Subcutaneous abdominal adipose tissue (tissue), 5 donors: Measurements from ENCODE around the gene TMUB2.

Source experiments
- H3K27ac ChIP-seq: one replicate; pipeline ENCODE4 v1.7.0; 2013; ENCODE audit warnings: low read depth, mild to moderate bottlenecking, inconsistent platforms, low read length, moderate library complexity
- H3K27me3 ChIP-seq, 5 donors: one replicate each; pipeline ENCODE4 v1.7.0; 2013; ENCODE audit warnings: low read length in 5 of 5, inconsistent platforms in 1 of 5; ENCODE audit not compliant: control insufficient read depth in 5 of 5, insufficient read depth in 4 of 5
- H3K36me3 ChIP-seq, 5 donors: one replicate each; pipeline ENCODE4 v1.7.0; 2013; ENCODE audit warnings: low read length in 5 of 5; ENCODE audit not compliant: control insufficient read depth in 5 of 5, insufficient read depth in 5 of 5
- H3K4me1 ChIP-seq, 5 donors: one replicate each; pipeline ENCODE4 v1.7.0; 2013; ENCODE audit warnings: low read length in 5 of 5, mild to moderate bottlenecking in 3 of 5, moderate library complexity in 1 of 5; ENCODE audit not compliant: control insufficient read depth in 5 of 5, insufficient read depth in 5 of 5
- H3K4me3 ChIP-seq, 5 donors: one replicate each; pipeline ENCODE4 v1.7.0; 2013; ENCODE audit warnings: low read length in 5 of 5, low read depth in 1 of 5
- H3K9ac ChIP-seq, 5 donors: one replicate each; pipeline ENCODE4 v1.7.0; 2013; ENCODE audit warnings: low read length in 5 of 5, mild to moderate bottlenecking in 4 of 5, moderate library complexity in 3 of 5
- H3K9me3 ChIP-seq, 5 donors: one replicate each; pipeline ENCODE4 v1.7.0; 2013; ENCODE audit warnings: low read length in 5 of 5; ENCODE audit not compliant: control insufficient read depth in 5 of 5
- donor health status: healthy.
- donor health status: healthy.
- donor health status: healthy.
- donor health status: healthy.
- donor health status: healthy.

Gene TMUB2

DNA sequence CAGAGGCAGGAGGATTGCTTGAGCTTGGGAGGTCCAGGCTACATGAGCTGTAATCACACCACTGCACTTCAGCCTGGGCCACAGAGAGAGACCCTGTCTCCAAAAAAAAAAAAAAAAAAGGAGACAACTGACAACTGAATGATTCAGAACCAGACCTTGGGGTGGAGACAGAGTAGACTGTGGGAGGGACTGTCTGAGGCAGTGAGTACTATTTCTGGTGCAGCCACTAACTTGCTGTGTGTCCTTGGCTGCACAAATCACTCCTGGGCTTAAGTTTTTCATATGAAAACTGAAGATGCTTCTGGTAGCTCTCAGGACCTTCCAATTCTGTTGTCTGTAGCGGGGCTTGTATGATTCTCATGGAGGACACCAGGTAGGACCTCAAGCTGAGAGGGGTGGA is 10.5 kb upstream of the TMUB2 start:
- Histone ChIP-seq H3K9me3 (no peaks in the 10 kb centered on the region), H3K9ac (no peak overlapping the region), H3K27me3 (no peaks in the 10 kb centered on the region), H3K4me1 (no peaks in the 10 kb centered on the region), H3K27ac (no peak overlapping the region), H3K4me3 (no peak overlapping the region), H3K36me3 (peaks cover 0 to 34% (median 11%) of the 10 kb centered on the region in 5 donors)

GRCh38 chr17:44176671-44177501 is 9.9 kb upstream of the TMUB2 start:
- Histone ChIP-seq H3K9me3 (no peaks in the 10 kb centered on the region), H3K9ac (peak overlapping the region in 1 of 5 donors; percentile 43), H3K4me3 (no peak overlapping the region), H3K27ac (no peak overlapping the region), H3K4me1 (no peaks in the 10 kb centered on the region), H3K27me3 (no peaks in the 10 kb centered on the region), H3K36me3 (peaks cover 0 to 39% (median 13%) of the 10 kb centered on the region in 5 donors)

GRCh38 chr17:44177640-44178039 is 9.1 kb upstream of the TMUB2 start:
- H3K9me3 ChIP-seq: no peaks in the 10 kb centered on the region
- no peaks in the 10 kb centered on the region for H3K27me3 ChIP-seq
- H3K27ac ChIP-seq: no peak overlapping the region
- peak overlapping the region in 1 of 5 donors; percentile 43 for H3K9ac ChIP-seq
- no peak overlapping the region for H3K4me3 ChIP-seq
- peaks cover 0 to 46% (median 18%) of the 10 kb centered on the region in 5 donors for H3K36me3 ChIP-seq
- H3K4me1 ChIP-seq: peaks cover 0 to 2% (median 0%) of the 10 kb centered on the region in 5 donors

- no peak overlapping the region for H3K9ac ChIP-seq
- no peaks in the 10 kb centered on the region for H3K27me3 ChIP-seq
- peaks cover 0 to 3% (median 0%) of the 10 kb centered on the region in 5 donors for H3K4me1 ChIP-seq
- H3K27ac ChIP-seq: no peak overlapping the region
- H3K9me3 ChIP-seq: no peaks in the 10 kb centered on the region
- no peak overlapping the region for H3K4me3 ChIP-seq
- peaks cover 0 to 49% (median 18%) of the 10 kb centered on the region in 5 donors for H3K36me3 ChIP-seq
Measured at GRCh38 chr17:44178133-44178532, 8.6 kb upstream of the TMUB2 start.

DNA sequence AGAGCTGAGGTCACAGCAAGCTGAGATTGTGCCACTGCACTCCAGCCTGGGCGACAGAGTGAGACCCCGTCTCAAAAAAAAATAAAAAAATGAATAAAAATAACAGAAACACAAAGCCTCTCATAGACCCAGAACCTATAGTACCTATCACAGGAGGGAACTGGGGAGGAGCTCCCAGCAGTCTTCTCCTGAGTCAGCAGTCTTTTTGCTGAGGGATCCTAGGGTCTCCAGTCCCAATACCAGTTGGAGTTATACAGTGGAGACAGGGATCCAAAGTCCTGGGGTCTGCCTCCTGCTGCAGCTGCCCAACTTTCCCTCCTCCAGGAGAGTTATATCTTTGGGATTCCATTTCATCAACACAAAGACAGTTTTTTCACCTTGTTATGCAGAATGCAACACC is 3.7 kb upstream of the TMUB2 start:
- H3K4me3 ChIP-seq: no peak overlapping the region
- H3K9me3 ChIP-seq: no peaks in the 10 kb centered on the region
- no peak overlapping the region for H3K9ac ChIP-seq
- H3K36me3 ChIP-seq: peaks cover 0 to 25% (median 11%) of the 10 kb centered on the region in 5 donors
- H3K27me3 ChIP-seq: no peaks in the 10 kb centered on the region
- no peak overlapping the region for H3K27ac ChIP-seq
- peaks cover 3 to 26% (median 22%) of the 10 kb centered on the region in 5 donors for H3K4me1 ChIP-seq

DNA sequence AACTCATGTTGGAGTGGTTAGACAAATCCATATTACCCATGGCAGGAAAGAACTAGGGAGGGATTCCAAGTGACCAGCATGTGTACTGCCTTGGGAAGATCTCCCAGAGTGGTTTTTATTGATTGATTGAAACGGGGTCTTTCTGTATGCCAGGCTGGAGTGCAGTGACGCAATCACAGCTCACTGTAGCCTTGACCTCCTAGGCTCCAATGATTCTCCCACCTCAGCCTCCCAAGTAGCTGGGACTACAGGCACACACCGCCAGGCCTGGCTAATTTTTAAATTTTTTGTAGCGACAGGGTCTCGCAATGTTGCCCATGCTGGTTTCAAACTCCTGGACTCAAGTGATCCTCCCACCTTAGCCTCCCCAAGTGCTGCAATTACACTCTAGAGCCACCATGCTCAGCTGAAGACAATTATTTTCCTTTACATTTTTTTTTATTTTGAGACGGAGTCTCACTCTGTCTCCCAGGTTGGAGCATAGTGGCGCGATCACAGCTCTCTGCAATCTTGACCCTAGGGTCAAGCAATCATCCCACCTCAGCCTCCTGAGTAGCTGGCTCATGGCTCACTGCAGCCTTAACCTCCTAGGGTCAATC is 2.5 kb upstream of the TMUB2 start:
- no peaks in the 10 kb centered on the region for H3K9me3 ChIP-seq
- no peaks in the 10 kb centered on the region for H3K27me3 ChIP-seq
- peaks cover 3 to 39% (median 31%) of the 10 kb centered on the region in 5 donors for H3K4me1 ChIP-seq
- no peak overlapping the region for H3K27ac ChIP-seq
- H3K9ac ChIP-seq: no peak overlapping the region
- peaks cover 0 to 22% (median 17%) of the 10 kb centered on the region in 5 donors for H3K36me3 ChIP-seq
- no peak overlapping the region for H3K4me3 ChIP-seq

DNA sequence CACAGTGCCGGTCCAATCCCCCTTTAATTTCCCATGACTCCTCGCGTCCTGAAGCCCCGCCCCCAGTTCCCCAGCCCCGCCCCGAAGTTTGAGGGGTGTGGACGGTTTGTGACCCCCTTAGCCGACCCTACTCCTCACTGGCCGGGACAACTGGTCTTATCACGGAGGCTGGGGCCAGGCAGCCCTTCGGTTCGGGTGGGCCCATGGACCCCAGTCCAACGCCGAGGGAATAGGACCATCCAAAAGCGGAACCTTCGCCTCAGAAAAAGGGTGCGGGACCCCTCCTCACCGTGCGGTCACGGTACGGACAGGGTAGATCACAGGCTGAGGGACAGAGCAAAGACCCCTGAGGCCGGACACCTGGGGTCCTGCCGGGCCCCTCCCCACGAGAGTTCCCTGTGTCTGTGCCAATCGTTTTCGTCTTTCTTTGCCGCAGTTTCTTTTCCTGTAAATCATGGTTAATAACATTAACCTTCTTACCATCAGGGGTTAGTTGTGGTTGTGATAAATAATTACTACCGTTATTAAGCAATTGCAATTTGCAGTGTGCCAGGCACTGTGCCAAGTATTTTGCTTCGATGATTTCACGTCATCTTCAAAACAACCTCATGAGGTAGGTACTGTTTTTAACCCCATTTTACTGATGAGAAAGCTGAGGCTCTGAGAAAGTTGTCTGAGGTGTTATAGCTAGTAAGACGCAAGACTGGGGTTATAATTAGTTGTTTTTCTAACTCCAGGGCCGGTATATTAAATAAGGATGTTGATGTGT is 543 bp downstream of the TMUB2 start:
- Histone ChIP-seq H3K9ac (peak overlapping the region; percentile 90 to 98 (median 95)), H3K36me3 (peaks cover 0 to 36% (median 27%) of the 10 kb centered on the region in 5 donors), H3K4me1 (peaks cover 3 to 40% (median 31%) of the 10 kb centered on the region in 5 donors), H3K27me3 (no peaks in the 10 kb centered on the region), H3K4me3 (peak overlapping the region; percentile 81 to 97 (median 95)), H3K9me3 (no peaks in the 10 kb centered on the region), H3K27ac (peak overlapping the region; percentile 93)

- Histone ChIP-seq H3K4me3 (no peak overlapping the region), H3K9me3 (no peaks in the 10 kb centered on the region), H3K27me3 (no peaks in the 10 kb centered on the region), H3K27ac (peak overlapping the region; percentile 93), H3K4me1 (peaks cover 3 to 46% (median 38%) of the 10 kb centered on the region in 5 donors), H3K9ac (peak overlapping the region in 2 of 5 donors; percentile 95 to 98), H3K36me3 (peaks cover 0 to 43% (median 34%) of the 10 kb centered on the region in 5 donors)
Measured at GRCh38 chr17:44188576-44189403, 2.0 kb downstream of the TMUB2 start.

GRCh38 chr17:44190481-44190880 is 3.7 kb downstream of the TMUB2 start:
- peaks cover 3 to 38% (median 33%) of the 10 kb centered on the region in 5 donors for H3K4me1 ChIP-seq
- H3K36me3 ChIP-seq: peaks cover 0 to 59% (median 51%) of the 10 kb centered on the region in 5 donors
- H3K27me3 ChIP-seq: no peaks in the 10 kb centered on the region
- no peak overlapping the region for H3K9ac ChIP-seq
- H3K9me3 ChIP-seq: no peaks in the 10 kb centered on the region
- H3K27ac ChIP-seq: no peak overlapping the region
- no peak overlapping the region for H3K4me3 ChIP-seq
